GM12892 (cell line): ENCODE results near the gene ADGRD1.

Experiments used
- POLR2A ChIP-seq: IDR thresholded peaks from 2 replicates; pipeline ENCODE4 v1.6.1; 2011; ENCODE audit warnings: low read depth, low read length, control low read depth
- POLR2AphosphoS5 ChIP-seq: IDR thresholded peaks from 2 replicates; pipeline ENCODE4 v1.6.1; 2011; ENCODE audit warnings: low read depth, low read length, control low read depth

DNA sequence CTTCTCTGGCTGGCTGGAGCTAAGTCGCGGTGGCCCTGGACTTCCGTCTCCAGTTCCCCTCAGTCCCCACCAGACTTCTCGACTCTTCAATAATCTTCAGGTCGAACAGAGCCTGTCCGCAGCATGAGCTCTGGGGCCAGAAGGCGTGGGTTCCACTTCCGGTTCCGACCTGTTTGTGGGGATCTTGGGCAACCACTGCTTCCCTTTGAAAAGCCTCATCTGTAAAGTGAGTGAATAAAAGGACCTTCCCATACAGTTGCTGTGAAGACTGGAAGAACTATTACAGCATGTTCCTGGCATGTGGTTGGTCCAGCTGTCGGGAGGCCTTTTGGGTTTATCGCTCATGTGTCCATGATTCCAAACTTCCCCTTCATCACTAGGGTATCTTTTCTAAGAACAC, 19.4 kb downstream of the ADGRD1 start:
- TF ChIP-seq POLR2AphosphoS5 (no peak), POLR2A (no peak)
